ENCODE results near the gene EXOC4.
"Not testable (repeated sequence)": the region's sequence is repeated elsewhere in the genome, so short reads cannot be mapped to it uniquely, and the experiment has no call there.

EXOC4 gene

GRCh38 chr7:133885213-133885612 lies 632.3 kb downstream of the EXOC4 start:
- H3K9me3 ChIP-seq (ENCODE audit: control insufficient read depth in 2 of 2, low read length in 2 of 2): no peaks in the 10 kb centered on the region
- H3K4me3 ChIP-seq (ENCODE audit: low read length in 2 of 2): no peak overlapping the region
- no peaks in the 10 kb centered on the region for H3K27me3 ChIP-seq (ENCODE audit: control insufficient read depth in 2 of 2, insufficient read depth in 2 of 2, low read length in 2 of 2)
- H3K27ac ChIP-seq (ENCODE audit: low read depth in 2 of 2, low read length in 2 of 2): no peak overlapping the region
- H3K9ac ChIP-seq (ENCODE audit: low read depth in 1 of 2, low read length in 2 of 2): no peak overlapping the region
- no peaks in the 10 kb centered on the region for H3K36me3 ChIP-seq (ENCODE audit: control insufficient read depth in 2 of 2, insufficient read depth in 2 of 2, low read length in 2 of 2)
- peaks cover 0 to 5% of the 10 kb centered on the region in 2 donors for H3K4me1 ChIP-seq (ENCODE audit: control insufficient read depth in 2 of 2, insufficient read depth in 2 of 2, low read length in 2 of 2)

GRCh38 chr7:133886086-133886485 lies 633.2 kb downstream of the EXOC4 start:
- H3K9me3 ChIP-seq (ENCODE audit: control insufficient read depth in 2 of 2, low read length in 2 of 2): no peaks in the 10 kb centered on the region
- H3K27ac ChIP-seq (ENCODE audit: low read depth in 2 of 2, low read length in 2 of 2): no peak overlapping the region
- H3K9ac ChIP-seq (ENCODE audit: low read depth in 1 of 2, low read length in 2 of 2): no peak overlapping the region
- H3K4me3 ChIP-seq (ENCODE audit: low read length in 2 of 2): no peak overlapping the region
- H3K36me3 ChIP-seq (ENCODE audit: control insufficient read depth in 2 of 2, insufficient read depth in 2 of 2, low read length in 2 of 2): no peaks in the 10 kb centered on the region
- no peaks in the 10 kb centered on the region for H3K27me3 ChIP-seq (ENCODE audit: control insufficient read depth in 2 of 2, insufficient read depth in 2 of 2, low read length in 2 of 2)
- peaks cover 0 to 5% of the 10 kb centered on the region in 2 donors for H3K4me1 ChIP-seq (ENCODE audit: control insufficient read depth in 2 of 2, insufficient read depth in 2 of 2, low read length in 2 of 2)

GRCh38 chr7:133886797-133887196 lies 633.9 kb downstream of the EXOC4 start:
- no peak overlapping the region for H3K27ac ChIP-seq (ENCODE audit: low read depth in 2 of 2, low read length in 2 of 2)
- H3K4me1 ChIP-seq (ENCODE audit: control insufficient read depth in 2 of 2, insufficient read depth in 2 of 2, low read length in 2 of 2): peaks cover 0 to 5% of the 10 kb centered on the region in 2 donors
- no peak overlapping the region for H3K4me3 ChIP-seq (ENCODE audit: low read length in 2 of 2)
- no peaks in the 10 kb centered on the region for H3K36me3 ChIP-seq (ENCODE audit: control insufficient read depth in 2 of 2, insufficient read depth in 2 of 2, low read length in 2 of 2)
- no peaks in the 10 kb centered on the region for H3K9me3 ChIP-seq (ENCODE audit: control insufficient read depth in 2 of 2, low read length in 2 of 2)
- H3K27me3 ChIP-seq (ENCODE audit: control insufficient read depth in 2 of 2, insufficient read depth in 2 of 2, low read length in 2 of 2): no peaks in the 10 kb centered on the region
- no peak overlapping the region for H3K9ac ChIP-seq (ENCODE audit: low read depth in 1 of 2, low read length in 2 of 2)

- no peak overlapping the region for H3K9ac ChIP-seq (ENCODE audit: low read depth in 1 of 2, low read length in 2 of 2)
- H3K27ac ChIP-seq (ENCODE audit: low read depth in 2 of 2, low read length in 2 of 2): no peak overlapping the region
- no peaks in the 10 kb centered on the region for H3K36me3 ChIP-seq (ENCODE audit: control insufficient read depth in 2 of 2, insufficient read depth in 2 of 2, low read length in 2 of 2)
- H3K27me3 ChIP-seq (ENCODE audit: control insufficient read depth in 2 of 2, insufficient read depth in 2 of 2, low read length in 2 of 2): no peaks in the 10 kb centered on the region
- H3K4me3 ChIP-seq (ENCODE audit: low read length in 2 of 2): no peak overlapping the region
- H3K9me3 ChIP-seq (ENCODE audit: control insufficient read depth in 2 of 2, low read length in 2 of 2): no peaks in the 10 kb centered on the region
- H3K4me1 ChIP-seq (ENCODE audit: control insufficient read depth in 2 of 2, insufficient read depth in 2 of 2, low read length in 2 of 2): peaks cover 0 to 5% of the 10 kb centered on the region in 2 donors
Measured at GRCh38 chr7:133887459-133887858, 634.6 kb downstream of the EXOC4 start.

- Histone ChIP-seq H3K9me3 (ENCODE audit: control insufficient read depth in 2 of 2, low read length in 2 of 2) (no peaks in the 10 kb centered on the region), H3K27ac (ENCODE audit: low read depth in 2 of 2, low read length in 2 of 2) (no peak overlapping the region), H3K9ac (ENCODE audit: low read depth in 1 of 2, low read length in 2 of 2) (no peak overlapping the region), H3K27me3 (ENCODE audit: control insufficient read depth in 2 of 2, insufficient read depth in 2 of 2, low read length in 2 of 2) (no peaks in the 10 kb centered on the region), H3K4me3 (ENCODE audit: low read length in 2 of 2) (no peak overlapping the region), H3K4me1 (ENCODE audit: control insufficient read depth in 2 of 2, insufficient read depth in 2 of 2, low read length in 2 of 2) (peaks cover 0 to 5% of the 10 kb centered on the region in 2 donors), H3K36me3 (ENCODE audit: control insufficient read depth in 2 of 2, insufficient read depth in 2 of 2, low read length in 2 of 2) (no peaks in the 10 kb centered on the region)
Measured at GRCh38 chr7:133888061-133888930, 635.4 kb downstream of the EXOC4 start.

DNA sequence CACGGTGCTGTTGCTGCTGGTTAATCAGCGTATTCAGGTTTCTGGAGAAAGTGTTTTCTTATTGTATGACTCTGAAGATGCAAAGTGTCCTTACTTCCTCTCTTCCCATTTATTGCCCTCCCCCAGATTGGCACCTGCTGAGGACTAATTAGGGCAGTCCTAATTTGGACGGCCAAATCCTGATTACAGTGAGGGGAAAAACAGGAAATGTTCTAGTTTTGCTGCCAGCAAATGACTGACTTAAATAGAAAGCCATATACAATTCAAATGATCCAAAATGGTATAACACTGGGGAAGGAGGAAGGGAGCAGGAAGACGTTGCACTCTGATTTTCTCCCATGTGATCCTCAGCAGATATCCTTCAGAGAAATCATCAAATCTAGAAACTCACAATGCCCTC lies 651.9 kb downstream of the EXOC4 start:
- no peak overlapping the region for H3K27ac ChIP-seq (ENCODE audit: low read depth in 2 of 2, low read length in 2 of 2)
- no peaks in the 10 kb centered on the region for H3K27me3 ChIP-seq (ENCODE audit: control insufficient read depth in 2 of 2, insufficient read depth in 2 of 2, low read length in 2 of 2)
- no peaks in the 10 kb centered on the region for H3K36me3 ChIP-seq (ENCODE audit: control insufficient read depth in 2 of 2, insufficient read depth in 2 of 2, low read length in 2 of 2)
- H3K4me1 ChIP-seq (ENCODE audit: control insufficient read depth in 2 of 2, insufficient read depth in 2 of 2, low read length in 2 of 2): no peaks in the 10 kb centered on the region
- no peak overlapping the region for H3K4me3 ChIP-seq (ENCODE audit: low read length in 2 of 2)
- H3K9me3 ChIP-seq (ENCODE audit: control insufficient read depth in 2 of 2, low read length in 2 of 2): no peaks in the 10 kb centered on the region
- H3K9ac ChIP-seq (ENCODE audit: low read depth in 1 of 2, low read length in 2 of 2): no peak overlapping the region

DNA sequence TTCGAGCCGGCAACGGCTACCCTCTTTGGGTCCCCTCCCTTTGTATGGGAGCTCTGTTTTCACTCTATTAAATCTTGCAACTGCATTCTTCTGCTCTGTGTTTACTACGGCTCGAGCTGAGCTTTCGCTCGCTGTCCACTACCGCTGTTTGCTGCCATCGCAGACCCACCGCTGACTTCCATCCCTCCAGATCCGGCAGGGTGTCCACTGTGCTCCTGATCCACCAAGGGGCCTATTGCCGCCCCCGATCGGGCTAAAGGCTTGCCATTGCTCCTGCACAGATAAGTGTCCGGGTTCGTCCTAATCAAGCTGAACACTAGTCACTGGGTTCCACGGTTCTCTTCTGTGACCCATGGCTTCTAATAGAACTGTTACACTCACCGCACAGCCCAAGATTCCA lies 653.7 kb downstream of the EXOC4 start:
- H3K4me1 ChIP-seq (ENCODE audit: control insufficient read depth in 2 of 2, insufficient read depth in 2 of 2, low read length in 2 of 2); H3K27me3 ChIP-seq (ENCODE audit: control insufficient read depth in 2 of 2, insufficient read depth in 2 of 2, low read length in 2 of 2); H3K27ac ChIP-seq (ENCODE audit: low read depth in 2 of 2, low read length in 2 of 2); H3K9ac ChIP-seq (ENCODE audit: low read depth in 1 of 2, low read length in 2 of 2); H3K36me3 ChIP-seq (ENCODE audit: control insufficient read depth in 2 of 2, insufficient read depth in 2 of 2, low read length in 2 of 2); H3K9me3 ChIP-seq (ENCODE audit: control insufficient read depth in 2 of 2, low read length in 2 of 2); H3K4me3 ChIP-seq (ENCODE audit: low read length in 2 of 2): not testable (repeated sequence)

DNA sequence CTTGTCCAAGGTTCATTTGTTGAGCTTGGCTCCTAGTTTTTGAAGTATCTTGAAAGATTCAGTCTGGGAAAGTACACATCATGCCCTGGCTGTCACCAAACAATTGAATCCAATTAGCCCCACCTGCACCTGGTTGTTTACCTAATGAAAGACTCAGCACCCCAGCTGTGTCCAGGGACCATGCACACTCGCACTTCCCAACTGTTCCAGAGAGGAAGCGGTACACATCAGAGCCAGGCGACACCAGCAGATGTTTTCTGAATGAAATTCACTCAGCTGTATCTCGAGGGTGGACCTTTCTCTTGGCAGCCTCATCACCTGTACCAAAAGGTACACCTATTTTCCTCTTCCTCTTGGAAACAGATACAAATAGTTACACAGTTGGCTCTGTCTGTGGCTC lies 657.9 kb downstream of the EXOC4 start:
- H3K4me3 ChIP-seq (ENCODE audit: low read length in 2 of 2): no peak overlapping the region
- H3K9ac ChIP-seq (ENCODE audit: low read depth in 1 of 2, low read length in 2 of 2): no peak overlapping the region
- H3K4me1 ChIP-seq (ENCODE audit: control insufficient read depth in 2 of 2, insufficient read depth in 2 of 2, low read length in 2 of 2): no peaks in the 10 kb centered on the region
- H3K9me3 ChIP-seq (ENCODE audit: control insufficient read depth in 2 of 2, low read length in 2 of 2): no peaks in the 10 kb centered on the region
- H3K27ac ChIP-seq (ENCODE audit: low read depth in 2 of 2, low read length in 2 of 2): no peak overlapping the region
- H3K27me3 ChIP-seq (ENCODE audit: control insufficient read depth in 2 of 2, insufficient read depth in 2 of 2, low read length in 2 of 2): no peaks in the 10 kb centered on the region
- H3K36me3 ChIP-seq (ENCODE audit: control insufficient read depth in 2 of 2, insufficient read depth in 2 of 2, low read length in 2 of 2): no peaks in the 10 kb centered on the region

- no peaks in the 10 kb centered on the region for H3K27me3 ChIP-seq (ENCODE audit: control insufficient read depth in 2 of 2, insufficient read depth in 2 of 2, low read length in 2 of 2)
- H3K9me3 ChIP-seq (ENCODE audit: control insufficient read depth in 2 of 2, low read length in 2 of 2): no peaks in the 10 kb centered on the region
- no peak overlapping the region for H3K4me3 ChIP-seq (ENCODE audit: low read length in 2 of 2)
- H3K4me1 ChIP-seq (ENCODE audit: control insufficient read depth in 2 of 2, insufficient read depth in 2 of 2, low read length in 2 of 2): no peaks in the 10 kb centered on the region
- no peak overlapping the region for H3K9ac ChIP-seq (ENCODE audit: low read depth in 1 of 2, low read length in 2 of 2)
- H3K36me3 ChIP-seq (ENCODE audit: control insufficient read depth in 2 of 2, insufficient read depth in 2 of 2, low read length in 2 of 2): no peaks in the 10 kb centered on the region
- H3K27ac ChIP-seq (ENCODE audit: low read depth in 2 of 2, low read length in 2 of 2): no peak overlapping the region
Measured at GRCh38 chr7:133911724-133912123, 658.8 kb downstream of the EXOC4 start.

GRCh38 chr7:133912916-133913697 lies 660.2 kb downstream of the EXOC4 start:
- Histone ChIP-seq H3K4me1 (ENCODE audit: control insufficient read depth in 2 of 2, insufficient read depth in 2 of 2, low read length in 2 of 2) (no peaks in the 10 kb centered on the region), H3K4me3 (ENCODE audit: low read length in 2 of 2) (no peak overlapping the region), H3K27ac (ENCODE audit: low read depth in 2 of 2, low read length in 2 of 2) (no peak overlapping the region), H3K9me3 (ENCODE audit: control insufficient read depth in 2 of 2, low read length in 2 of 2) (no peaks in the 10 kb centered on the region), H3K36me3 (ENCODE audit: control insufficient read depth in 2 of 2, insufficient read depth in 2 of 2, low read length in 2 of 2) (peaks cover 0 to under 1% of the 10 kb centered on the region in 2 donors), H3K9ac (ENCODE audit: low read depth in 1 of 2, low read length in 2 of 2) (no peak overlapping the region), H3K27me3 (ENCODE audit: control insufficient read depth in 2 of 2, insufficient read depth in 2 of 2, low read length in 2 of 2) (no peaks in the 10 kb centered on the region)
